ENCODE results near the gene CARD18. TPM values are rescaled to one million over a fixed set of nuclear protein-coding genes. Genes with fewer than 3 reads are reported as not detected.
A peak's percentile ranks its signal among the peaks of the same experiment; 100 is the strongest.

The CARD18 gene
- total and polyA plus RNA-seq, 2 donors from 2014 or later = not detected

GRCh38 chr11:105149477-105149876 is 9.9 kb upstream of the CARD18 start:
- FAIRE-seq = peak; percentile 73
- H3K36me3 ChIP-seq (ENCODE audit: control insufficient read depth in 2 of 3, insufficient read depth in 3 of 3, low read length in 3 of 3) = no peaks in the 10 kb centered on the region
- intact Hi-C loops (cut with DNase I) = no loop called here
- no peak overlapping the region for H3K4me3 ChIP-seq (ENCODE audit: low read length in 3 of 3)
- H3K9ac ChIP-seq (ENCODE audit: low read length in 3 of 3) = no peak overlapping the region
- no peaks in the 10 kb centered on the region for H3K9me3 ChIP-seq (ENCODE audit: control insufficient read depth in 2 of 3, insufficient read depth in 1 of 3, low read length in 3 of 3)
- DNase-seq = no peak
- no peaks in the 10 kb centered on the region for H3K4me1 ChIP-seq (ENCODE audit: control insufficient read depth in 2 of 3, insufficient read depth in 2 of 3, low read depth in 1 of 3, low read length in 3 of 3)
- TF ChIP-seq CTCF (IDR thresholded peaks at IDR 0.05; ENCODE audit: borderline replicate concordance, extremely low read depth, insufficient read depth) = no peak
- no peaks in the 10 kb centered on the region for H3K27me3 ChIP-seq (ENCODE audit: control insufficient read depth, insufficient read depth, low read length)
- no peak overlapping the region for H3K27ac ChIP-seq (ENCODE audit: low read depth in 2 of 2, low read length in 2 of 2)

GRCh38 chr11:105148241-105148640 is 8.7 kb upstream of the CARD18 start:
- FAIRE-seq (no peak), DNase-seq (no peak)
- Histone ChIP-seq H3K4me1 (ENCODE audit: control insufficient read depth in 2 of 3, insufficient read depth in 2 of 3, low read depth in 1 of 3, low read length in 3 of 3) (no peaks in the 10 kb centered on the region), H3K4me3 (ENCODE audit: low read length in 3 of 3) (no peak overlapping the region), H3K36me3 (ENCODE audit: control insufficient read depth in 2 of 3, insufficient read depth in 3 of 3, low read length in 3 of 3) (no peaks in the 10 kb centered on the region), H3K9me3 (ENCODE audit: control insufficient read depth in 2 of 3, insufficient read depth in 1 of 3, low read length in 3 of 3) (no peaks in the 10 kb centered on the region), H3K27ac (ENCODE audit: low read depth in 2 of 2, low read length in 2 of 2) (no peak overlapping the region), H3K27me3 (ENCODE audit: control insufficient read depth, insufficient read depth, low read length) (no peaks in the 10 kb centered on the region), H3K9ac (ENCODE audit: low read length in 3 of 3) (no peak overlapping the region)
- TF ChIP-seq CTCF (IDR thresholded peaks at IDR 0.05; ENCODE audit: borderline replicate concordance, extremely low read depth, insufficient read depth) = no peak
- intact Hi-C loops (cut with DNase I) = no loop called here

DNA sequence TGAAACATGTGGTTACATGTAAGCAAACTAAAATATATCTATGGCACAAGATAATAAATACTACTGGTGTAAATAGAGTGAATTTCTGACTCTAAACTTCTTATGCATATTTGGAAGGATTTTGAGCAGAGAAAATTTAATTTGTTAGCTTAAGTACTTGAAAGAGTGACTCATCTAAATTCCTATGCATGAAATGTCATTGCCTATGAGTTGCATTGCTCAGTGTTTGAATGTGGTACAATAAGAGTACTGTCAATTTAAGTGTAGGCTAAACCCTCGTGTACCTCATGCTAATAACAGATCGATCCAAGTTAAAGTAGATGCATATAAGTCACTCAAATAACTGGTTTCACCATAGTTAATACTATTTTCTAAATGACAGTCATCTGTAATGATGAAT is 5.3 kb upstream of the CARD18 start:
- Histone ChIP-seq H3K27me3 (ENCODE audit: control insufficient read depth, insufficient read depth, low read length) (no peaks in the 10 kb centered on the region), H3K9ac (ENCODE audit: low read length in 3 of 3) (no peak overlapping the region), H3K27ac (ENCODE audit: low read depth in 2 of 2, low read length in 2 of 2) (no peak overlapping the region), H3K36me3 (ENCODE audit: control insufficient read depth in 2 of 3, insufficient read depth in 3 of 3, low read length in 3 of 3) (no peaks in the 10 kb centered on the region), H3K9me3 (ENCODE audit: control insufficient read depth in 2 of 3, insufficient read depth in 1 of 3, low read length in 3 of 3) (no peaks in the 10 kb centered on the region), H3K4me3 (ENCODE audit: low read length in 3 of 3) (no peak overlapping the region), H3K4me1 (ENCODE audit: control insufficient read depth in 2 of 3, insufficient read depth in 2 of 3, low read depth in 1 of 3, low read length in 3 of 3) (no peaks in the 10 kb centered on the region)
- no peak for FAIRE-seq
- no peak for DNase-seq
- intact Hi-C loops (cut with DNase I) = no loop called here
- TF ChIP-seq CTCF (IDR thresholded peaks at IDR 0.05; ENCODE audit: borderline replicate concordance, extremely low read depth, insufficient read depth) = no peak

DNA sequence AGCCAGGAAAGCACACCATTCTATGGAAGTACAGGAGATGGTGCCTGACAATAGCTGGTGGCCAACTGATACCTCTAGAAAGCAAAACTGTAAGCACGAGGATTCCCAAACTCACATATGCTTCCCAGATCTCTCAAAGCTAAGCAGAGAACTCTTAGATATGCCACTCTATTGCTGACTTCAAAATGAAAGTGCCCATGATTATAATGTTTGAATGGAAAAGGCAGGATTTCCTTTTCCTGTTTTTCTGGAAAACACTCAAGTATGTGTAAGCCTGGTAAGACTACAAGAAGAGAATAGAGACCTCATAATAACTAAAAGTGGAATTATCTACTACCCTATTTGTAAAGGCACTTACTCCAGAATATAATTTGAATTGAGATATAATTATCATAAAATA is 2.6 kb upstream of the CARD18 start:
- Histone ChIP-seq H3K27me3 (ENCODE audit: control insufficient read depth, insufficient read depth, low read length) (no peaks in the 10 kb centered on the region), H3K4me3 (ENCODE audit: low read length in 3 of 3) (no peak overlapping the region), H3K4me1 (ENCODE audit: control insufficient read depth in 2 of 3, insufficient read depth in 2 of 3, low read depth in 1 of 3, low read length in 3 of 3) (no peaks in the 10 kb centered on the region), H3K9me3 (ENCODE audit: control insufficient read depth in 2 of 3, insufficient read depth in 1 of 3, low read length in 3 of 3) (no peaks in the 10 kb centered on the region), H3K36me3 (ENCODE audit: control insufficient read depth in 2 of 3, insufficient read depth in 3 of 3, low read length in 3 of 3) (no peaks in the 10 kb centered on the region), H3K27ac (ENCODE audit: low read depth in 2 of 2, low read length in 2 of 2) (peak overlapping the region; percentile 53 to 55), H3K9ac (ENCODE audit: low read length in 3 of 3) (no peak overlapping the region)
- DNase-seq = no peak
- no peak for FAIRE-seq
- intact Hi-C loops (cut with DNase I) = no loop called here
- no peak for TF ChIP-seq CTCF (IDR thresholded peaks at IDR 0.05; ENCODE audit: borderline replicate concordance, extremely low read depth, insufficient read depth)

Measured in kidney (tissue), 14 donors.